Measurements from ENCODE around the gene DENND11. TPM values are rescaled to one million over a fixed set of nuclear protein-coding genes. Genes with fewer than 3 reads are reported as not detected.

DENND11 gene
- total and polyA plus RNA-seq, 9 of the 15 experiments (the other 6 are each of a cell fraction or from before 2014, with no cell fraction given) = 0.07 to 1.1 (median 0.36) TPM

GRCh38 chr7:141729020-141729419 lies 27.1 kb upstream of the DENND11 start:
- no peak for TF ChIP-seq CREB3 (tag; conservative IDR thresholded peaks at IDR 0.05; ENCODE audit: low read depth)
- no peak for TF ChIP-seq HNRNPUL1 (IDR thresholded peaks at IDR 0.05; ENCODE audit: low read length)
- no peak for TF ChIP-seq MLLT1 (IDR thresholded peaks at IDR 0.05)
- TF ChIP-seq RBM22 (IDR thresholded peaks at IDR 0.05; ENCODE audit: low read depth, low read length, poor library complexity, severe bottlenecking) = no peak
- no peak for TF ChIP-seq TSC22D4 (tag; IDR thresholded peaks at IDR 0.05)
- TF ChIP-seq ZFP36 (IDR thresholded peaks at IDR 0.05; ENCODE audit: low read depth, low read length, partially characterized antibody) = no peak
- TF ChIP-seq ESRRB (CRISPR knock-in tag; IDR thresholded peaks at IDR 0.05; ENCODE audit: borderline replicate concordance) = no peak
- TF ChIP-seq MYNN (IDR thresholded peaks at IDR 0.05) = no peak
- TF ChIP-seq MYNN (CRISPR knock-in tag; IDR thresholded peaks at IDR 0.05) = no peak
- TF ChIP-seq SRSF9 (IDR thresholded peaks at IDR 0.05; ENCODE audit: borderline replicate concordance, low read depth, low read length) = no peak
- TF ChIP-seq ZNF644 (tag; IDR thresholded peaks at IDR 0.05; ENCODE audit: low read depth) = no peak
- no peak for TF ChIP-seq HOXB6 (CRISPR knock-in tag; IDR thresholded peaks at IDR 0.05; ENCODE audit: borderline replicate concordance)
- TF ChIP-seq ZNF586 (CRISPR knock-in tag; conservative IDR thresholded peaks at IDR 0.05) = no peak
- no peak for TF ChIP-seq TCF7 (IDR thresholded peaks at IDR 0.05; ENCODE audit: borderline replicate concordance)
- TF ChIP-seq ZNF589 (CRISPR knock-in tag; IDR thresholded peaks at IDR 0.05; ENCODE audit: low read depth) = no peak
- TF ChIP-seq SRSF3 (IDR thresholded peaks at IDR 0.05; ENCODE audit: insufficient read depth, low read length) = no peak
- no peak for FAIRE-seq
- H4K20me1 ChIP-seq (replicated peaks; ENCODE audit: control insufficient read depth, insufficient read depth, low read length) = no peaks in the 10 kb centered on the region
- no peak overlapping the region for H3K27ac ChIP-seq (ENCODE audit: extremely low read depth, low read depth, low read length)
- no peaks in the 10 kb centered on the region for H3K79me2 ChIP-seq (ENCODE audit: control insufficient read depth, insufficient read depth, low read length)
- no TSS peak for BruUV-seq (replicated peaks)
- H3K4me1 ChIP-seq (replicated peaks in 1 of 2; ENCODE audit: control insufficient read depth in 2 of 2, insufficient read depth in 2 of 2, low read length in 2 of 2) = no peaks in the 10 kb centered on the region
- intact Hi-C loops (cut with micrococcal nuclease) = no loop called here
- H3K27me3 ChIP-seq (ENCODE audit: control insufficient read depth in 2 of 2, insufficient read depth in 2 of 2, low read length in 2 of 2) = peaks cover 22 to 23% of the 10 kb centered on the region in 2 experiments; a peak in 4 of 5 replicates
- 5% methylated on average over 1 of the region's 1 CpG for WGBS (ENCODE audit: insufficient coverage, low coverage, missing lambda C conversion rate)
- DNase-seq (ENCODE audit: extremely low read depth in 1 of 4, low spot score in 3 of 4) = no peak
- ATAC-seq = no peak
- H3K4me3 ChIP-seq = no peak overlapping the region
- in situ Hi-C loops (cut with MboI) = no loop called here
- H2AFZ ChIP-seq (ENCODE audit: low read depth, low read length) = no peak overlapping the region
- no peak overlapping the region for H3K4me2 ChIP-seq (ENCODE audit: insufficient read depth, low read length)
- CTCF ChIA-PET (ENCODE audit: low intra/inter-chr PET ratio) = no interaction called here
- POLR2A ChIA-PET = interaction anchor here (0.6 to 6.0 kb wide), 2 partner anchors 9 to 1131 kb away, joined by 3 to 30 read pairs; partner anchors contain the start of gene SSBP1
- H3K9me3 ChIP-seq (replicated peaks; ENCODE audit: control insufficient read depth, insufficient read depth, low read depth, low read length) = no peaks in the 10 kb centered on the region
- H3K9me1 ChIP-seq (ENCODE audit: control insufficient read depth, insufficient read depth, low read length) = no peaks in the 10 kb centered on the region
- no peaks in the 10 kb centered on the region for H3K36me3 ChIP-seq (ENCODE audit: control insufficient read depth, insufficient read depth, low read length)
- no peak overlapping the region for H3K9ac ChIP-seq (ENCODE audit: insufficient read depth in 1 of 2, low read depth in 2 of 2, low read length in 2 of 2)
